AML-193 (cell line): Measurements from ENCODE around the gene CSF1.
"Not testable (repeated sequence)": the region's sequence is repeated elsewhere in the genome, so short reads cannot be mapped to it uniquely, and the experiment has no call there.

Experiments
- DNase-seq, 2 experiments: peaks; one replicate each; lab custom pipeline; 2025; lab: John Stamatoyannopoulos, UW

The CSF1 gene

DNA sequence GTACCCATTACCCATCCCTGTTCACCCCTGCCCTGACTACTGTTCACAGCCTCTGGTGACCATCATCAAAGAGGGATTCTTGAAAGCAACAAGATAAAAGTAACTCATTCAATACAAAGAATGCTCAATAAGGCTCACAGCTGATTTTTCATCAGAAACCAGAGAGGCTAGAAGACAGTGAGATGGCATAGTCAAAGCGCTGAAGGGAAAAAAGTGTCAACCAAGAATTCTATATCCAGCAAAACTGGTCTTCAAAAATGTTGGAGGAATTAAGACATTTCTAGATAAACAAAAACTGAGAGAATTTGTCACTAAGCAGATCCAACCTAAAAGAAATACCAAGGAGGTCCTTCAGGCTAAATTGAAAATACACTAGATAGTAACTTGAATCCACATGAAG, 27.1 kb downstream of the CSF1 start:
- DNase-seq = no peak

DNA sequence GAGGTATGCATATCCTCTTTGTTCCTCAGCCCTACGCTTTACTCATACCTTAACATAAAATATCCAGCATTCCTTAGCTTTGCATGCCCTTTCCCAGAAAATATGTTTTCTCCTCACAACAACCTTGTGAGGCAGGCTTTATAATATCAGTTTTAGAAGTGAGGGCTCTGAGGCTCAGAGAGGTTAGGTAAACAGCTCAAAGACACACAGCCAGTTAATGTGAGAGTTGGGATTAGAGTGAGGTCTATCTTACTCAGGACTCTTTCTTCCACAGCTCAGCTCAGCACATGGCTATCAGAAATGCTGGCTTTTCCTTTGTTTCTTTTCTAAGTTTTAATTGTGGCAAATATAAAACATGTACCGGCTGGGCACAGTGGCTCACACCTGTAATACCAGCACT, 27.9 kb downstream of the CSF1 start:
- DNase-seq = no peak

DNA sequence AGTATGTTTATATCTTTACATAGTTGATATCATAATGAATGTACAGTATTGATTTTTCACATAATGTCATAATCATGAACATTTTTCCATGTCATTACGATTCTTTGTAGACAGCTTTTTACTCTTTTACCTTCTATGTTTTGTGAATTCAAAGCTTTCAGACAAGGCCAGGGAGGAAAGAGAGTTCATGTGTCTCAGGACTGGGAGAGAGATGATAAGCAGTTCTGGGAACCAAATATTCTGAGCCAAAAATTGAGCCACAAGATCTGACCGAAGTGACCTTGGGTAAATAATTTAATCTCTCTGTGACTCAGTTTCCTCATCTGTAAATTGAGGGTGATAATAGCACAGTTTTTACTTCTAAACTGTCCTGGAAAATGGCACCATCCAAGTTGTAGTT, 31.8 kb downstream of the CSF1 start:
- DNase-seq = no peak

DNA sequence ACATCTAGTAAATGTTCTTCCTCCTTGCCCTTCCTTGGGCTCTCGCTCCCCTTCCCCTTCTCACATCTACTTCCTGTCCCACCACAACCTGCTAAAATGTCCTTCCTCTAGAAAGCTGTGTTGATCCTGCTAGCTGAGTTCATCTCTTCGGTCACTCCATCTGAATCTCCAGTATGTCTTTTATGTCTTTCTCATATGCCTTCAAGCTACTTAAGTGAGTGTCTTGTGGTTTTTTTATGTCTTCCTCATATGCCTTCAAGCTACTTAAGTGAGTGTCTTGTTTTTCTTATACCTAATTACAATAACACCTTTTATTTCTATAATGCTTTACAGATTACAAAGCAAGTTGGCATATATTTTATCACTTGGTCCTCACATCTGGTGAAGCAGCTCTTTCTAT, 33.9 kb downstream of the CSF1 start:
- DNase-seq = no peak

DNA sequence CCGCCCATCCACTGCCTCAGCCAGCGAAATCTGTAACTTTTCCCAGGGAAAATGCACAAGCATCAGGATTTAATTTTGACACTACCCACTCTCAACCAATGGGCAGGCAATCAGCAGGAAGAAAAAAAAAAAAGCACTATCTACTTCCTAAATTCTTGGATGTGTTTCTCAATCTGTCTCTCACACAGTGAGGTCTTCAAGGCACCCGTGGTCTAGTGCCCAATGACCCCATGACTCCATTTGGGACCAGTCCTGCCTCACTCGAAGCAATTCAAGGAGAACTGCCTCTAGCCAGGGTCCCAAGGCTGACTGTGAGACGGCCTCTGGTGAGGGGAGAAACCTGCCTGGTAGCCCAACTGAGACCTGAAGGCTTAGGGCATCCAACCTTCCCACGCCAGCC, 35.9 kb downstream of the CSF1 start:
- DNase-seq = no peak

DNA sequence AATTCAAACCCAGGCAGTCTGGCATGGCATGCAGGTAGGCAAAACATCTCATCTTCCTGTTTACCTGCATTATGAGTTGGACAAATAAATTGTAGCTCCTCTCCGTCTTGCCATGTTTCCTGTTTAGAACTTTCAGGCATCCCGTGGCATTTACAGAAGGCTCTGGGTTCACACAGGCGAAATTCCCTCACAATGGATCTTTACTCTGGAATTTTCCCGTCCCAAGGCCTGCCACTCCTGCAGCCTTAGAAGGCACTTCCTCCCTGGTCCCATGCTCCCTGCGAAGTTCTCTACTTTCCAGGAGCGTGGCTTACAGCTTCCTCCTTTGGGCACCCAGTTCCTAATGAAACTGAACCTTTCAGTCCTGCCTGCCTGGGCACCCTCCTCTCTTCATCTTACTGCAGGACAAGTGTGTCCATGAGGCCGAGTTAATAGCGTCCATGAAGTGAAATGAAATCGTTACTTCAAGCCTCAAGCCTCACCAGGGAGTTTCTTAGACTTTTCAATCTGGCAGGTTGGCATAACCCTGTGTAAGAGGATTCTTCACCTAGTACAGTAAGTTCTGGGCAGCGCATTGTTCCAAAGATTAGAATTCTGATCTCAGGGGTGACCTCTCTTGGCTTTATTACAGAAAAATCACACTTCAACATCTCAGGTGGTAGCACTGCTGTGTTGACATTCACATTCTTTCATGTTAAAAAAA, 37.1 kb downstream of the CSF1 start:
- DNase-seq = no peak

DNA sequence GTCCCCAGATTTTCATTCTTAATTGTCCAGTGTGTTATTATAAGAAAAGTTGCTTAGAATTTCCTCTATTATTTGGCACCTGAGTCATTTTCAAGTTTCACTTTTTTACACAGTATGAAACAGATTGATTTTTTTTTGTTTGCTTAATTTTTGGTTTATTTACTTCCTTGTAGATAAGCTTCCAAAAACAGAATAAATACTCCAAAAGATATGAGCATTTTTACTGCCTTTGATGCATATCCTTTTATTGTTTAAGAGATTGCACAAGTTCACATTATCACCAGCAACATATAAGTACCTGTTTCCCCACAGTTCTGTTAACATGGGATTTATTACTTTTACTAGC, 37.6 kb downstream of the CSF1 start:
- no peak for DNase-seq

DNA sequence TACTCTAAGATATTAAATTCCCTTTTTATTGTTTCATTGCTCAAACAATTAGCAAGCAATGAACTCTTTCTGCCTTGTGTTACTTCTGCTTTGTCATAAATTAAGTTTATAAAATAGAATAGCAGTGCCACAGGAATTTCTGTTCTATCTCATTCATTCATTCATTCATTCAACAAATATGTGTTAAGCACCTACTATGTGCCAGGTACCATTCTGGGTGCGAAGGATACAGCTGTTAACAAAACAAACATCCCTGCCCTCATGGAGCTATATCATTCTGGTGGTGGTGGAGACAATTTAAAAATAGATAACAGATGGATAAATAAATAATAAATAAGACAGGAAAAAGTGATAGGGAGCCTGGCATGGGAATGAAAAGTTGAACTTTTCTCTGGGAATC, 39.4 kb downstream of the CSF1 start:
- no peak for DNase-seq

DNA sequence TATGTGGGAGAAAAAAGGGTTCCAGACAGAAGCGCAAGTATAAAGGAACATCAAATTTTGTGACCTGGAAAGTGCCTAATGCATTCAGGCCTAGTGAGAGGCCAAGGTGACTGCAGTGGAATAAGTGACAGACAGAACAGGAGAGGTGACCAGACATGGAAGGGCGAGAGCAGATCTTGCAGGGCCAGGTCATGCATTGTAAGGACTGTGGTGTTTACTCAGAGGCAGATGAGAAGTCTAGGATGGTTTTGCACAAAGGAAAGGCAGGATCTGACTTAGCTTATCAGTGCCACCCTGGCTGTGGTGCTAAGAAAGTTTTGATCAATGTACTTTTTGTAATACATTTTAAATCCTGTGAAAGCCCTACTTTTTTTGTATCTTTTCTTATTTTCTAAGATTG, 39.9 kb downstream of the CSF1 start:
- DNase-seq = no peak

DNA sequence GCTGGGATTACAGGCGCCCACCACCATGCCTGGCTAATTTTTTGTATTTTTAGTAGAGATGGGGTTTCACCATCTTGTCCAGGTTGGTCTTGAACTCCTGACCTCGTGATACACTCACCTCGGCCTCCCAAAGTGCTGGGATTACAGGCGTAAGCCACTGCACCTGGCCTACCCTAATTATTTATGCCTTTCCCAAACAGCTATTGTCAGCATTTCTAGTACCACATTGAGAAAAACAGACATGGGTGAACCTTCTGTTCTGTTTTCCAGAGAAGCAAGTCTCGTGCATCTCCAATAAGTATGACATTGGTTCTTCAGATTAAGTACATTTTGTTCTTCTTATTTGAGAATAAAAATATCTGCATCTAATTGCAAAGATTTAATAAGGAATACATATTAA, 40.9 kb downstream of the CSF1 start:
- not testable (repeated sequence) for DNase-seq

DNA sequence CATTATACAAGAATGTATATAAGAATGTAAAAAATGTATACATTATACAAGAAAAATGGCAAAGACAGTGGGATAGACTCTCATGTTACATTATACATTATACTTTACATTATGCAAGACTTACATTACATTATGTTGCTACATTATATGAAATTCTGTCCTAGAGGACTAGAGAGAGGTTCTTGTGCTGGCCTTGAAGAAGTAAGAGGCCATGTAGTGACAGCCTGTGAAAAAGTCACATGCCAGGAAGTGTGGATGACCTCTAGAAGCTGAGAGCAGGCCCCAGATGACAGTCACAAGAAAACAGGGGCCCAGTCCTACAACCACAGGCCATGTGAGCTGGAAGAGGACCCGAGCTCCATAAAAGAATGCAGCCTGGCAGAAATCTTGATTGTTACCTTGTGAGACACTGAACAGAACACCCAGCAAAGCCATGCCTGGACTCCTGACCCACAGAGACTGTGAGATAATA, 43.4 kb downstream of the CSF1 start:
- DNase-seq = no peak

DNA sequence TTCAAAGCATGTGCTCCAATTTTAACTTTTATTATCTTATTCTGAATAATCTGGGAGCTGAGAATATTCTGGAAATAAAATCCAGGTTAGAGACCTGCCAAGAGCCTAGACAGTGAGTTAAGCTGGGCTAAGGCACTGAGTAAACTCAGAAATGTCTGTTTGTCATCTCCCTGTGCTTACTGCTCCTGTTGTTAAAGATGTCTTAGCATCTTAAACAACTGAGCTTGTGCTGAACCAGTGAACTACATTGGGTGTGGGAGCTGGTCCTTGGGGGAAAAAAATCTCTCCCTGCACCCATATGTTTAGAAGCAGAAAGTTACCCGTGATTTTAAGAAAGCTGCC, 49.0 kb downstream of the CSF1 start:
- no peak for DNase-seq

DNA sequence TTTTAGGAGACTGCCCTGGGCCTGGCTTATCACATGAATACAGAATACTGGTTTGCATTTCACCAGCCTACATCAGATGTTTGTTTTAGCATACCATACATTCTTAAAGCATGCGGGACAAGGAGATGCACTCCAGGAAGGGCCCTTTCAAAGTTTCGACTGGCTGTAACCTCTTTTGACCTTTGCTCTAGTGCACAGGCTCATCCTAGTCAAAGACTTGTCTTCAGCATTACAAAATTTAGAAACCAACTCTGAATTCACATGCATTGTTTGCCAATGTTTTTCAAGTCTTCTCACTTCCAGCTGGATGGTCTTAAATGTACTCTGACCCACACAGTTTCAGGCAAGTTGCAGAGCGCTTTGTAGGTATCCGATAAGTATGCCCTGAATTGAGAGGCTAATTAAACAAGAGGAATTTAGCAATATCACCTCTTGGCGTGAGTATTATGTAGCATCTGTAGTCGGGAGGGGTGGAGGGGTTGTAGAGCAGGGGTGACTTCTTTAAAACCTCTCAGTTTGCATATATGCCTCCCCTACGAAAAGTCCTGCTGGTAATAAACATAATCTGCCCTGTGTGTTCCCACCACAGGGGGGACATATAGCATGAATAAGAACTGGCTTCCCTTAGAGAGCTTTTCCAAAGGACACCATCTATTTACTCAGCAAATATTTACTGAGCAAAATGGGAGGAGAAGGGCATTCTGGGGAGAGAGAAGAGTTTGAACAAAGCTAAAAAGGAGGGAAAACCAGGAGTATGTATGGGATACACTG, 49.5 kb downstream of the CSF1 start:
- no peak for DNase-seq

DNA sequence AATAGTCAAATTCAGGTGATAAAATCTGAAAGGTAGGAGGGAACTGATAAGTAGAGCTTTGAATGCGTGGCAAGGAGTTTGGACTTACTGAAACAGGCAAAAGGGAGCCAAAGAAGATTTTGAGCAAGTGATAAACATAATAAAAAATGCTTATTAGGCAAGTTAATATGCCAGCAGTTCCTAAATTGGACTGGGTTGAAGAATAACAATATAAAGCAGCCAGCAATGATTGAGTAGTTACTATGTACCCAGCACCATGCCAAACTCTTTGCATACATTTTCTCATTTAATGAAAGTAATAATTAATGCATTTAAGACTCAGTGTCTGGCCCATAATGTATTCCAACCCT, 50.1 kb downstream of the CSF1 start:
- DNase-seq = no peak

DNA sequence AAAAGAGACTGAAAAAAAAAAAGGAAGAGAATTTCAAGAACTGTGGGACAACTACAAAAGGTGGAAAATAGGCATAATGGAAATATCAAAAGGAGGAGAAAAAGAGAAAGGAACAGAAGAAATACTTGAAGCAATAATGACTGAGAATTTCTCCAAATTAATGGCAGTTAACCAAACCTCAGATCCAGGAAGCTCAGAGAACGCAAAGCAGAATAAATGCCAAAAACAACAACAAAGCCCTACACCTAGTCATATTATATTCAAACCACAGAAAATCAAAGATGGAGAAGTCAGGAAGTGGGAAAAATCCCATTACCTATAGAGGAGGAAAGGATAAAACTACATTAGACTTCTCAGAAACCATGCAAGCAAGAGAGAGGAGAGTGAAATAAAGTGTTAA, 53.2 kb downstream of the CSF1 start:
- no peak for DNase-seq

DNA sequence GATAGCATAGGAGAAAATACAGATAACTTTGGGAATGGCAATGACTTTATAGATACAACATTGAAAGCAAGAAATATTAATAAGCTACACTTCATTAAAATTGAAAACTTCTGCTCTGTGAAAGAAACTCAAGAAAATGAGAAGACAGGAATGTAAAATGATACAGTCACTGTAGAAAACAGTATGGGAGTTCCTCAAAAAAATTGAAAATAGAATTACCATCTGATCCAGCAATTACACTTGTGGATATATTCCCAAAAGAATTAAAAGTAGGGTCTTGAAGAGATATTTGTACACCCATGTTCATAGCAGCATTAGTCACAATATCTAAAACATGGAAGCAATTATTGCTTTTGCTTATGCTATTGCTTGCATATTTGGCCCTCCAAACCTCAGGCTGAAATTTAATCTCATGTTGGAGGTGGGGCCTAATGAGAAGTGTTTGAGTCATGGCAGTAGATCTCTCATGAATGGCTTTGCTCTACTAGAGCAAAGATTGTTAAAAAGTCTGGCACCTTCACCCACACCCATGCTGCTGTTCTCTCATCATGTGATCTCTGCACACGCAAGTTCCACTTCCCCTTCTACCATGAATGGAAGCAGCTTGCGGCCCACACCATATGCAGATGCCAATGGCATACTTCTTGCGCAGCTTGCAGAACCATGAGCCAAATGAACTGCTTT, 58.6 kb downstream of the CSF1 start:
- DNase-seq = no peak

DNA sequence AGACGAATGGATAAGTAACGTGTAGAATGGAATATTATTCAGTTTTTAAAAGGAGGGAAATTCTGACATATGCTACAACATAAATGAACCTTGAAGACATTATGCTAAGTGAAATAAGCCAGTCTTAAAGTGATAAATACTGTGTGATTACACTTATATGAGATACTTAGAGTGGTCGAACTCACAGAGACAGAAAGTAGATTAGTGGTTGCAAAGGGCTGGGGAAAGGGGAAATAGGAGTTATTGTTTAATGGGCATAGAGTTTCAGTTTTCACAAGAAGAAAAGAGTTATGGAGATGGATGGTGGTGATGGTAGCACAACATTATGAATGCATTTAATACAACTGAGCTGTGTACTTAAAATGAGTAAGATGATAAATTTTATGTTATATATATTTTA, 59.3 kb downstream of the CSF1 start:
- no peak for DNase-seq

DNA sequence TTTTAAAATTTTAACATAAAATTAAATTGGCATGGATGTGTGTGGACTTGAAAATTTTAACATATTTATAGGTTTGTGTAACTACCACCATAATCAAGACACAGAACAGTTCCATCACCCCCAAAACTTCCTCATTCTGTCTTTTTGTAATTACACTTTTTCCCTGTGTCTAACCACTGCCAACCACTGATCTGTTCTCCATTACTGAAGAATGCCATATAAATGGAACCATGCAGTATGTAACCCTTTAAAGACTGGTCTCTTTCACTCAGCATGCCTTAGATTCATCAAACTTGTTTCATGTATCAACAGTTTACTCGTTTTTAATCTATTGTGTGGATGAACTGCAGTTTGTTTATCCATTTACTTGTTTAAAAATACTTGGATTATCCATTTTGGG, 60.9 kb downstream of the CSF1 start:
- no peak for DNase-seq

DNA sequence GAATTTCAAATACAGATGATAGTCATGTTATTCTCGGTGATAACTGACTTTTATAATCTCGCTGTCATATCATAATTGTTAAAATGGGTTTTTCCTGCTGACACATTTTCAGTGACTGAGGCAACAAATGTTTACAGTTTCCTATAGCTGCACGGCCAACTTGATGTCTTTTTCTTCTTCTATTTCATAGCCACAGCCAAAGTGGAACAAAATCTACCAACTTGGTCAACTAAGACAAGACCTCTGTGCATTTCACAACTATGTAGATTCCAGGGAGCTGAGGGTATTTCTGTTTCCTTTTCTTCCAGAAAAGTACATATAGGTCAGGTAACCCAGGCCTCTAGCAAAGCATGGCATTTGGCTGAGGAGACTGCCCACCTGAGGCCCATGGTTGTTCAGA, 63.5 kb downstream of the CSF1 start:
- DNase-seq = no peak

DNA sequence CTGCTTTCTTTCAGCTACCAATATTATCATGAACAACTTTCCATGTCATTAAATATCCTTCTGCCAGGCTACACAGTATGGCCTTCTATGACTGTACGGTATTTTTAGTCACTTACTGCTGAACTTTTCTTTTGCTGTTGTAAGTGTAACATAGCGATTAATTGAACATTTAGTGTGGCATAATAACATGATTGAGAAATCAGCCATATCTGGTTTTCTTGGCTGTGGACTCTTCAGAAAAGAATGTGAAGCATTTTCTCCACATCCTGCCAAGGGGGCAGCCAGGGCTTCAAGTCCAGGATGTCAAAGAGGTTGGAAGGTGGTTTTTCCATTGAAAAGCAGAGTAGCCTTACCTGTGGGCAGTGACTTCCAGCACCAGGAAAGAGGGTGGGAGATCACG, 65.1 kb downstream of the CSF1 start:
- no peak for DNase-seq

DNA sequence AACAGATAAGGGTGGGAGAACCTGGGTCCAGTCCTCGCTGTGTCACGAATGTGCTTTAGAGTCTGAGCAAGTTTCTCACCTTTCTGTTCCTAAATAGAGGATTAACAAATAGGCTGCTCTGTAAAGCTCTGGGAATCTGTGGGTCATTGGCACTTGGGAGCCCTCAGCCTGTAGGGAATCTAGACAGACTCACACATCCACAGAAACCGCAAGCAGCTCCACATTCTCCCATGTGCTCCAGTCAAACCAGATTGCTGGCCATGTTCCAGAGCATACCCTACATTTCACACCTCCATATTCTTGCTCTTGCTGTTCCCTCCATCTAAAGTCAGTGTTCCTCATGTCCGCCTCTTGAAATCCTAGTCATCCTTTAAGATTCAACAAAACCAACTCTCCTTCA, 66.1 kb downstream of the CSF1 start:
- DNase-seq = no peak

DNA sequence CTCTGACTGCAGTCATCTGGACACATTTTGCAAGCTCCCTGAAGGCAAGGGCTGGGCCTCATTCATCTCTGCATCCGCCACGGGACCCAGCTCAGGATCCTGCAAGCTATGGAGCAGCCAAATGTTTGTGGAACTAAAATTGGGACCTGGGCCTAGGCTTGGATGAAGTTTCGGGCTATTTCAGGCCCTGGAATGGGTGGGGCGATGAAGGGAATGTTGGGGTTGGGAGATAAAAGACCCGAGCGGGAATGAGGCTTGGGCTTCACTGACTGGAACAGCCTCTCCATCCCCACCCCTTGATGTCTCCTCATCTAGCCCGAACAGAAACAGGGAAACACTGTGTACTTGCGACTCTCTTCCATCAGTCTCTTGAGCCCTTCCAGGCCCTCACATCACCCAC, 66.6 kb downstream of the CSF1 start:
- DNase-seq = no peak

DNA sequence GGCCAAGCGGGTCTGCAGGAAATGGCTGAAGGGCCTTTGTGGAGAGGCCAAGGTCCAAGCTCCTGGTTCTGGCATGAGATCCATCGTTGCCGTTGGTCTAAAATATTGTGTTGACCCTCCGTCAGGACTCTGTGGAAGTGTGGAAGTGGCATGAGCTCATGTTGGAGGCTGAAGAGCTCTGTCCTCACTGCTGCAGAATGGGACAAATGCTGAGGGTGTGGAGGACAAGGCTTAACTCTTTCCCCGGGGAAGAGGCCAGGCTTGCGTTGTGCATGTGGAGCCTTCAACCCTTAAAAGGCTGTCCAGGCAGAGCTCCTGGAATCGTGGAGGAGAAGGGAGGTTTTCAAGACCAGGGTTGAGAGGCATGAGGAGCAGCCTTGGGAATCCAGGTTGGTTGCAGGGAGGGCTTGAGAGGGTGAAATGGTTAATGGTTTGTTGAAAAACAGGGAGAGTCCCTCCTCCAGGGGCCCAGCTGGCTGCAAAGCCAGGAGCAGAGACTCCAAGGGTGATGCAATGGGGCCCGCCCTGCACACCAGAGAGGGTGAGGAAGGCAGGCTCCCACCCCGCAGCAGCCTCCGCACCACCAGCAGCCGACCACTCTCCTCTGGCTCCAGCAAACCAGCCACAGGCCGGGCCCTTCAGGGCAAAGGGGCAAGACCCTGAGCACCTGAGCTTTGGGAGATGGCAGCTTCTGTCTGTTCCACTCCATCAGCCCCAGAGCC, 67.2 kb downstream of the CSF1 start:
- no peak for DNase-seq
